NCI-H1436 treated with DMSO at 0.1 percent for 48 hours (cell line): ENCODE data around the gene MINAR1.

Experiments used
- DNase-seq: peaks from one replicate; lab custom pipeline; 2025; lab: John Stamatoyannopoulos, UW

The MINAR1 gene

DNA sequence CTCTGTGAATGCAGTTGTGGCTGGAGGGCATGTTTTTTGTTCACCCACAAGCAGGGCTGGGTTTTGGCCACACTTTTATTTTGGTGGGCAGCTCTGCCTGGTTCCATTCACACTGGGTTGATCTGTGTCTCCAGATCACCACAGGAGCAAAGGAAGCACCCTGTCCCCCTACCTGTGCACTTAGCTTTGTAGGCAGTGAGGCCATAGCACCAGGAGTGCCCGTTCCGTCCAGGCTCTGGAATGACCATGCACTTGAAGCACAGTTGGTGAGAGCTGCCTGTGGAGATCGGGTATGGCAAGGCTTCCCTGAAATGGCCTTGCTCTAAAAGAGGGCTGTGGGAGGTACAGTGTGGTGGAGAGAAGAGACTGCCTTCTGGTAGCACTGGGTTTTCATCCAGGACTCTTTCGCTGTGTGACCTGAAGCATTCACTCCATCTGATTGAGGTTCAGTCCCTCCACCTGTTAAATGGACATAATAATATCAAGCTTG is 31.7 kb downstream of the MINAR1 start:
- DNase-seq, result no peak

DNA sequence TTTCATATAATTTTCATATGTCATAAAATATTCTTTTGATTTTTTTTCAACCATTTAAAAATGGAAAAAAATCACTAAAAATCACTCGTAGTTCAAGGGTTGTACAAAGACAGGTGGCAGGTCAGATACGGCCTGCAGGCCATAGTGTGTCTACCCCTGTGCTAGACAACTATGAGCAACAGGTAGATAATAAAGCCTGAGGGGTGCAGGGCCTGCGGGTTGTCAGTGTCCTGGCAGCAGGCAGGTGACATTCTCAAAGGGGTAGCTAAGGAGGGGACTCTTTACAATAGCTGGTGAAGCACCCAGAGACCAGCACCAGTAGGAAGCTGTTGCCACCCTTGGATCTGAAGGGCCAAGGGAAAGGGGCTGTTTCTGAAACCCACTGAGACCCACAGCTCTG is 34.4 kb downstream of the MINAR1 start:
- no peak for DNase-seq

DNA sequence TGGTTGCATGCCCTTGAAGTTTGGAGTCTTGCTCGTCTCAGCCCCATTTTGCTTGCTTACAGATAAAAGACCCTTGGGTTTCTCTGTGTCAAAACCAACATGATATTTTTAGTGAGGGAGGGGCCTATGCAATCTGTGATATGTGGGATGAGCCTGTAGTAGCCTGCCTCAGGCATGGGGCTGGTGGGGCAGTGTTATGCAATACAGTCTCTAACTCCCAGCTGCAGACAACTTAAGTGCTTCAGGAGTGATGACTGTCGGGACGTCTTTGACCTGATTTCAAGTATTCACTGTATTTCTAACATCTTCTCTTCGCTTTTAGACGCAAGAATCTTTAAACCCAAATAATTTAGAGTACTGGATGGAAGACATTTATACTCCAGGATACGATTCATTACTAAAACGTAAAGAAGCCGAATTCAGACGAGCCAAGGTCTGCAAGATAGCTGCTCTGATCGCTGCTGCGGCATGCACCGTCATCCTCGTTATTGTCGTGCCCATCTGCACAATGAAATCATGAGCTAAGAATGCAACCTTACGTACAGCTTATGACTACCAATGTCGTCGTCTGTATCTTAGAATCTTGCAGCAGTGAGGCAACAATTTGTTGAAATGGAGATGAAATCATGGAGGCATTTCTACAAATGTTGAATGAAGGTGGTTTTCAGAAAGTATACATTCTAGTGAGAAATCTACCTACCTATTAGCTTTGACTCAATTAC is 35.9 kb downstream of the MINAR1 start:
- DNase-seq, result no peak

DNA sequence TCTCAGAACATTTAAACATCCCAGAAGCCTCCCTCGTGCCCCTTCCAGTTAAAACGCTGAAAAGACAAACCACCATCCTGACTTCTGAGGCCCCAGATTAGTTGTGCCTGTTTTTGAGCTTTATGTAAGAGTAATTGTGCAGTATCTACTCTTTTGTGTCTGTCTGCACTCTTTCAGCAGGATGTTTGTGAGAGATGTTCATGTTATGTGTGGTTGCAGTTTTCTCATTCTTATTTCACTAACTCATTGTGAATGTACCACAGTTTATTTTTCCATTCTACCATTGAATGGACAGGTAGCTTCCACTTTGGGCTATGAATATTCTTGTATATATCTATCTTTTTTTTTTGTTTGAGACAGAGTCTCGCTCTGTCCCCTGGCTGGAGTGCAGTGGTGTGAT is 40.3 kb downstream of the MINAR1 start:
- DNase-seq, result no peak

DNA sequence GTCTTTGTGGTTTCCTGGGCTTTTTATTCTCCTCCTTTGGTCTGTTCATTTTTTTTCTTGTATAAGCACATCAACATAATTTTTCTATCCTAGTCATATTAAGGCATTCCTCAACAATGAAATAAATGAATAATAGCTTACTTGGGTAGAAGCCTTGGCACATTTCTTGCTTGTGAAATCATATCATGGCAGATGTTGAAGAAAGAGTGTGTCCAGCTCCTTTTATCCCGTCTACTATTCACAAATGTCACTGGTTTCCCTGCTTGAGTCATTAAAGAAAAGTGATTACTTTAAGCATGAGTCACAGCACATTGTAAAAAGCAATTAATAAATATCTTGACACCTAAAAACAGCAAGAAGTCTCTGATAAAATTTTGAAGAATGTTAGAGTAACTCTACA is 42.1 kb downstream of the MINAR1 start:
- no peak for DNase-seq

DNA sequence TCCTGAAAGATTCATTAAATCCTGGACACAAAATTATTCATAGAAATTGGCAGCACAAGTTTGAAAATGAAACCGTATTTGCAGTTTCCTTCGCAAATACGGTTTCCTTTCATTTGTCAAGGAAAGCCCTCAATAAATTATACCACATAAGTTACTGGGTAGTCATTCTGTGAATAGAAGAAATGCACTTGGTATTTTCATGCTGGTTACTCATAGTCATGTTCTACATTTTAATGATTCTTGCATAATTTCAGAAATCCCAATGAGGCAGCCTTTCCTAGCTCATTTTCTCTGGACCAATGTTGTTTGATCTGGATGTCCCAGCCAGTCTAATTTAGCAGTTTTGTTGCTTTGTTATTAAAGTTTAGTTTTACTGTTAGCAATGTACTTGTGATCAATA is 43.2 kb downstream of the MINAR1 start:
- no peak for DNase-seq

DNA sequence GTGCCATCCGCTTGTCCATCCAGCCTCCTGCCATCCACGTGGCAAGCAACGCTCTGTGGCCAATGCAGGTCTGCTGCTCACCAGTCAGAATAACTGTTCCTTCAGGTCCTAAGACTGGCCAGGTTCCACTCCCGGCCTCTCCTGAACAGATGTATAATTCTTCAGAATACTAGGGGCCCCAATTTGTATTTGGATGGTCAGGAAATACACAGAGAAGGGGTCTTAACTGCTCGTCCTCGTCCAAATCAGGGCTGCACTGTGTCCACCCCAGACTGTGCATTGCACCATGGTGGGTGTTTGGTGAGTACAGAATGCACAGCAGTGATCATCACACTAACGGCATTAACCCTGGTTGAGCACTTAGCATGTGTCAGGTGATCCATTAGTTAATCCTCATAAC is 46.0 kb downstream of the MINAR1 start:
- no peak for DNase-seq

DNA sequence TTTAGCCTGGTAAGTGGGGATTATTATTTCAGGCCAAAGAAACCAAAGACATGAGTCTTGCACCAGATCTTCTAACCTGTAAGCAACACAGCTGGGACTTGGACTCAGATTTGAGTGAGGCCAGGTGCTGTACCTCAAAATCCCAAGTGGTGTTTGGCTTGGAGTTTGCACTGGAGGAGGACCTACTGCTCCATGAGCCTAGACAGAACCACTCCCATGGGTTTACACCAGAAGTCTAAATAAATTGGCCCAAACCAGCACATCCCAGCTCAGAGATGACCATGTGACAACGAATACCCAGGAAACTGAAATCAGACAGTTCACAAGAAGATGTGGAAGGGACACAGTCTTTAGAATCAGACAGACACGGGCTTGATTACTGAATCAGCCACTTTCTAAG is 47.5 kb downstream of the MINAR1 start:
- no peak for DNase-seq

DNA sequence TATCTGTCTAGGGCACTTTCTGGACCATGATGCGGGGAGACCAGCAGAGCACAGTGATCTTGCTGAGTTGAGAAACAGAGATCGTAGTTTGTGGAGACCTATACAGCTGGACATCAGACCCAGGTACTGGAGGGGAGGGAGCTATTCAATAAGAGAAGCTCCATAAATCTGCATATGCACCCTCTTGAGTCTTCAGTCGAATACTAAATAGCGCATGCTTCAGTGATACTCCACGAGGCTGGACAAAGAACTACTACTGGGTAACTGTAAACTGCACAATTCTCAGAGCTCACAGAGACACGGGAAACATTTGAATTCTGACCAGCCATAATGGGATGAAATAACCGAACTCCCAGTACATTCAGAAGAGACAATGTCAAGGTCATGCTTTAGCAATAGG is 49.7 kb downstream of the MINAR1 start:
- no peak for DNase-seq
